Omental fat pad (tissue), 4 donors: Measurements from ENCODE around the gene KASH5. TPM values are rescaled to one million over a fixed set of nuclear protein-coding genes. Genes with fewer than 3 reads are reported as not detected.

Experiments used
- ATAC-seq: fragments of 150-250 bp; one replicate; pipeline ENCODE4 v1.9.1; 2016; ENCODE audit warnings: mild to moderate bottlenecking, moderate library complexity; ENCODE audit not compliant: low FRiP score
- DNase-seq: peaks from one replicate; pipeline ENCODE4 v3.0.0-alpha.2; 2019; ENCODE audit warnings: low spot score
- CTCF ChIP-seq, 3 donors: fragments of 450-650 bp; IDR thresholded peaks; one replicate each; pipeline ENCODE4 v1.5.1; 2016 to 2017; ENCODE audit warnings: antibody characterized with exemption in 3 of 3, mild to moderate bottlenecking in 3 of 3, moderate library complexity in 2 of 3
- total RNA-seq, 4 donors: library from RNA; depleted of rRNA; stranded (reverse); fragments of >200 nt; gene quantifications; one replicate each; pipeline ENCODE4 v1.1.0, GENCODE V29; 2016

Gene KASH5
- total RNA-seq, 4 donors from 2014 or later: 0.56 TPM; not detected in 3

GRCh38 chr19:49415102-49415809 lies 27.2 kb downstream of the KASH5 start:
- no peak for DNase-seq
- no peak for TF ChIP-seq CTCF (IDR thresholded peaks at IDR 0.05)
- ATAC-seq: no peak

GRCh38 chr19:49415810-49416200 lies 27.8 kb downstream of the KASH5 start:
- no peak for TF ChIP-seq CTCF (IDR thresholded peaks at IDR 0.05)
- DNase-seq: no peak
- ATAC-seq: no peak

- TF ChIP-seq CTCF (IDR thresholded peaks at IDR 0.05): no peak
- no peak for DNase-seq
- ATAC-seq: no peak
Observed at GRCh38 chr19:49417088-49417487, 29.0 kb downstream of the KASH5 start.

- ATAC-seq: no peak
- no peak for DNase-seq
- TF ChIP-seq CTCF (IDR thresholded peaks at IDR 0.05): no peak
Observed at GRCh38 chr19:49418511-49418910, 30.5 kb downstream of the KASH5 start.

GRCh38 chr19:49419173-49419572 lies 31.1 kb downstream of the KASH5 start:
- no peak for TF ChIP-seq CTCF (IDR thresholded peaks at IDR 0.05)
- ATAC-seq (no peak), DNase-seq (no peak)

GRCh38 chr19:49420227-49420626 lies 32.2 kb downstream of the KASH5 start:
- no peak for DNase-seq
- TF ChIP-seq CTCF (IDR thresholded peaks at IDR 0.05): no peak
- no peak for ATAC-seq
